Endodermal cell (in vitro differentiated cells): ENCODE results near the gene MEIKIN. TPM values are rescaled to one million over a fixed set of nuclear protein-coding genes. Genes with fewer than 3 reads are reported as not detected.

Experiments used
- DNase-seq: peaks from one replicate; pipeline ENCODE4 v3.0.0-alpha.2; 2017
- H3K27ac ChIP-seq: 2 replicates; pipeline ENCODE4 v1.5.1; 2013; ENCODE audit warnings: mild to moderate bottlenecking, low read depth, low read length, moderate library complexity
- H3K27me3 ChIP-seq: 2 replicates; pipeline ENCODE4 v1.6.1; 2013; ENCODE audit warnings: mild to moderate bottlenecking, low read length, moderate library complexity; ENCODE audit not compliant: insufficient read depth, control insufficient read depth, poor library complexity, severe bottlenecking
- H3K36me3 ChIP-seq: 2 replicates; pipeline ENCODE4 v1.7.0; 2013; ENCODE audit warnings: mild to moderate bottlenecking, low read length, moderate library complexity; ENCODE audit not compliant: control insufficient read depth, insufficient read depth
- H3K4me1 ChIP-seq: one replicate; pipeline ENCODE4 v1.7.0; 2013; ENCODE audit warnings: low read length; ENCODE audit not compliant: control insufficient read depth, insufficient read depth
- H3K4me3 ChIP-seq: 2 replicates; pipeline ENCODE4 v1.5.1; 2013; ENCODE audit warnings: mild to moderate bottlenecking, low read length, moderate library complexity
- H3K9ac ChIP-seq: 2 replicates; pipeline ENCODE4 v1.6.1; 2013; ENCODE audit warnings: mild to moderate bottlenecking, low read length, moderate library complexity; ENCODE audit not compliant: poor library complexity, severe bottlenecking; ENCODE audit errors: extremely low read depth
- H3K9me3 ChIP-seq: 2 replicates; pipeline ENCODE4 v1.6.1; 2013; ENCODE audit warnings: mild to moderate bottlenecking, low read length, moderate library complexity; ENCODE audit not compliant: control insufficient read depth
- H3K27ac Mint-ChIP-seq: 2 replicates; pipeline ENCODE4 v1.8.0; 2020; ENCODE audit warnings: mixed read lengths
- H3K27me3 Mint-ChIP-seq: 2 replicates; pipeline ENCODE4 v1.8.0; 2021; ENCODE audit warnings: mild to moderate bottlenecking, mixed read lengths; ENCODE audit not compliant: insufficient read depth
- H3K36me3 Mint-ChIP-seq: 2 replicates; pipeline ENCODE4 v1.8.0; 2020; ENCODE audit warnings: low read depth, mixed read lengths
- H3K4me1 Mint-ChIP-seq: 2 replicates; pipeline ENCODE4 v1.8.0; 2020; ENCODE audit warnings: mixed read lengths
- H3K4me3 Mint-ChIP-seq: 2 replicates; pipeline ENCODE4 v1.8.0; 2020; ENCODE audit warnings: mild to moderate bottlenecking, moderate library complexity, mixed read lengths
- H3K9me3 Mint-ChIP-seq: 2 replicates; pipeline ENCODE4 v1.8.0; 2020; ENCODE audit warnings: mild to moderate bottlenecking, mixed read lengths
- CTCF ChIP-seq: fragments of 200-600 bp; sonication (generic); conservative IDR thresholded peaks from 2 replicates; pipeline ENCODE4 v1.5.0; 2021; ENCODE audit warnings: antibody characterized with exemption, mild to moderate bottlenecking
- WGBS, 2 experiments: methylation state at CpG; one replicate each; pipeline versions ENCODE4 v1.1.5 to v1.1.7; 2013; ENCODE audit warnings: missing lambda C conversion rate in 2 of 2, mixed read lengths in 1 of 2; ENCODE audit not compliant: insufficient coverage in 1 of 2, insufficient read length in 1 of 2; 5-methylcytosine and 5-hydroxymethylcytosine counted together
- total RNA-seq, 2 donors: library from RNA; stranded (reverse); fragmentation: NEBNext Ultra II Directional in 1 of 2; extraction: Animal tissue kit (Norgen Biotek cat#: 25700) in 1 of 2; gene quantifications; 2 replicates in 1 of 2; 3 replicates in 1 of 2; pipeline ENCODE4 v1.2.1, GENCODE V29; 2021

The MEIKIN gene
- total RNA-seq, 2 donors from 2014 or later, result not detected

DNA sequence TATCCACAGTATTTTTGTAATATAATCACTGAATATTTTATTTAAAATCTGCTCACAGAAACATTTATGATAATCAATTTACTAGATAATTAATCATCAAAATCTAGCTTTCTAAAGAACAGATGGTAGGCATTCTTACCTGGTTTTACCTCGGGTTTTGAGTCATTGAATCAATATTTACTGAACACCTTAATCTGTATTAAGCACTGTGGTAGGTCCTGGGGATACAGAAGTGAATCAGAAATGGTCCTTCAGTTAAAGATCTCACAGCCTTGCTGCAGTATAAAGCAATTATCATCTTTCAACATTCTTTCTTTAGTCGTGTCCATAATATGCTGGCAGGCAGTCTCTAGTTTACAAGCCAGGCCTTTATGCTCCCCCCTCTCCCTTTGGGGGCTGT is 2.0 kb upstream of the MEIKIN start:
- H3K9me3 ChIP-seq, result no peaks in the 10 kb centered on the region
- peaks cover 2% of the 10 kb centered on the region for H3K27me3 Mint-ChIP-seq
- no peak overlapping the region for H3K27ac Mint-ChIP-seq
- DNase-seq, result no peak
- H3K4me3 ChIP-seq, result no peak overlapping the region
- 73 to 90% methylated on average over 2 of the region's 2 CpGs for WGBS, 2 experiments
- no peaks in the 10 kb centered on the region for H3K36me3 ChIP-seq
- TF ChIP-seq CTCF, result no peak
- H3K4me1 Mint-ChIP-seq, result no peaks in the 10 kb centered on the region
- no peaks in the 10 kb centered on the region for H3K27me3 ChIP-seq
- H3K36me3 Mint-ChIP-seq, result no peaks in the 10 kb centered on the region
- H3K4me3 Mint-ChIP-seq, result no peak overlapping the region
- no peak overlapping the region for H3K27ac ChIP-seq
- no peaks in the 10 kb centered on the region for H3K4me1 ChIP-seq
- H3K9me3 Mint-ChIP-seq, result no peaks in the 10 kb centered on the region
- H3K9ac ChIP-seq, result no peak overlapping the region

DNA sequence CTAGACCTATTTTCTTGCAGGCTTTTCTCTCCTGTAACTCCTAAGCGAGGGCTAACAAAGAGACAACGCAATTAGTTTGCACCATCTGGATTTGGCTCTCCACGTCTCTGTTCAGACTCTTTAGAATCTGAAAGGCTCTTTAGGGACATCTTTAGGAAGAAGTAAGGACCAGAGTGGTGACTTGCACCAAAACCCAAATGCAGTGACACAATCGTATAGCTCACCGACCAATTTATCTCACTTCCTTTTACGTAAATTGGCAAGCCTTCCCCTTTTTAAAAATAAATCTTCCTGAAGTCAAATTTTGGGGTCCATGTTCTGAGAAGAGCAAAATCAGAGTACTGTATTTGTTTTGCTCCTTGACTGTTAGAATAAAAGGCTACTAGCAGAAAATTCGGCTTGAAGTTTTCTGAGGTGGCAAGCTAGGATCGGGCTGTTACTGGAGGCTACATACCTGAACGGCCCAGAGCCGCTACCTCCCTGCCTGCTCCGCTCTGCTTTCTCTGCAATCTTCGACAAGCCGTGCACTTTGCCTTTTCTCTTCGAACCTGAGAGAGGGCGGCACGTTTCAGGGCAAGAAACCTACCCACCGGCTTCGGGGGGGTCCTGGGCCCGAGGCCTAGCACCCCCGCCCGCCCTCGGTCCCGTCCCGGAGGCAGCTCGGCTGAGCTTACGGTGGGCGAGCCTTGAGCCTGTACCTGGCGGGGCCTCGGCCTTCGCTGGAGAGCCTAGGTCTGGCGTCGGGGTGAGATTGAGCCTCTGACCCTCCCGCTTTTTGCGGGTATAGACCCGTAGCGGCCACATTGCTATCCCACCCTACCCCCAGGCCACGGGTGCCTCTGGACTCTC is 537 bp downstream of the MEIKIN start:
- DNase-seq, result no peak
- H3K4me3 Mint-ChIP-seq, result no peak overlapping the region
- TF ChIP-seq CTCF, result no peak

GRCh38 chr5:131943916-131944315 is 1.5 kb downstream of the MEIKIN start:
- Histone ChIP-seq H3K36me3 (no peaks in the 10 kb centered on the region), H3K4me1 (no peaks in the 10 kb centered on the region), H3K9me3 (no peaks in the 10 kb centered on the region), H3K27ac (no peak overlapping the region), H3K27me3 (no peaks in the 10 kb centered on the region), H3K4me3 (no peak overlapping the region), H3K9ac (no peak overlapping the region)
- H3K4me1 Mint-ChIP-seq, result no peaks in the 10 kb centered on the region
- no peak overlapping the region for H3K4me3 Mint-ChIP-seq
- no peaks in the 10 kb centered on the region for H3K9me3 Mint-ChIP-seq
- H3K27ac Mint-ChIP-seq, result no peak overlapping the region
- DNase-seq, result no peak
- no peaks in the 10 kb centered on the region for H3K36me3 Mint-ChIP-seq
- no peak for TF ChIP-seq CTCF
- WGBS, 2 experiments, result 88% methylated on average over 2 of the region's 2 CpGs; no CpG with 5 or more reads in 1 of the 2 experiments
- H3K27me3 Mint-ChIP-seq, result peaks cover 2% of the 10 kb centered on the region

More for the DNA sequence above, 537 bp downstream of the MEIKIN start:
- WGBS, 2 experiments, result 94% methylated on average over 21 to 37 of the region's 37 CpGs
- H3K4me3 ChIP-seq, result no peak overlapping the region
- no peaks in the 10 kb centered on the region for H3K9me3 ChIP-seq
- Mint-ChIP-seq H3K9me3 (no peaks in the 10 kb centered on the region), H3K36me3 (no peaks in the 10 kb centered on the region), H3K4me1 (no peaks in the 10 kb centered on the region), H3K27ac (no peak overlapping the region), H3K27me3 (peaks cover 2% of the 10 kb centered on the region)
- H3K4me1 ChIP-seq, result no peaks in the 10 kb centered on the region
- H3K9ac ChIP-seq, result no peak overlapping the region
- no peak overlapping the region for H3K27ac ChIP-seq
- H3K27me3 ChIP-seq, result no peaks in the 10 kb centered on the region
- H3K36me3 ChIP-seq, result no peaks in the 10 kb centered on the region
